ENCODE results near the gene SIT1. TPM values are rescaled to one million over a fixed set of nuclear protein-coding genes. Genes with fewer than 3 reads are reported as not detected.
"Not testable (repeated sequence)": the region's sequence is repeated elsewhere in the genome, so short reads cannot be mapped to it uniquely, and the experiment has no call there.

SIT1 gene
- total RNA-seq, 1 donor = 0.36 TPM

GRCh38 chr9:35646153-35646532 is 4.6 kb downstream of the SIT1 start:
- no peak for TF ChIP-seq CTCF (IDR thresholded peaks at IDR 0.05; ENCODE audit: extremely low read depth, low read depth, low read length)
- Histone ChIP-seq H4K20me1 (ENCODE audit: insufficient read depth, low read length) (no peaks in the 10 kb centered on the region), H3K4me3 (ENCODE audit: insufficient read depth, low read length) (peak overlapping the region; percentile 76), H3K36me3 (ENCODE audit: insufficient read depth, low read length) (no peaks in the 10 kb centered on the region), H3K27me3 (ENCODE audit: insufficient read depth, low read length) (no peaks in the 10 kb centered on the region), H2AFZ (ENCODE audit: low read length) (peak overlapping the region; percentile 80), H3K9me3 (ENCODE audit: low read depth, low read length) (no peaks in the 10 kb centered on the region), H3K4me1 (ENCODE audit: insufficient read depth, low read length) (peaks cover 55% of the 10 kb centered on the region), H3K4me2 (ENCODE audit: insufficient read depth, low read length) (peak overlapping the region; percentile 89), H3K79me2 (ENCODE audit: insufficient read depth, low read length) (no peaks in the 10 kb centered on the region), H3K27ac (ENCODE audit: low read depth, low read length) (peak overlapping the region; percentile 95)
- no peak for DNase-seq (ENCODE audit: insufficient read length, low spot score, missing footprints)

GRCh38 chr9:35645736-35646135 is 5.0 kb downstream of the SIT1 start:
- H3K4me2 ChIP-seq (ENCODE audit: insufficient read depth, low read length) = peak overlapping the region; percentile 89

DNA sequence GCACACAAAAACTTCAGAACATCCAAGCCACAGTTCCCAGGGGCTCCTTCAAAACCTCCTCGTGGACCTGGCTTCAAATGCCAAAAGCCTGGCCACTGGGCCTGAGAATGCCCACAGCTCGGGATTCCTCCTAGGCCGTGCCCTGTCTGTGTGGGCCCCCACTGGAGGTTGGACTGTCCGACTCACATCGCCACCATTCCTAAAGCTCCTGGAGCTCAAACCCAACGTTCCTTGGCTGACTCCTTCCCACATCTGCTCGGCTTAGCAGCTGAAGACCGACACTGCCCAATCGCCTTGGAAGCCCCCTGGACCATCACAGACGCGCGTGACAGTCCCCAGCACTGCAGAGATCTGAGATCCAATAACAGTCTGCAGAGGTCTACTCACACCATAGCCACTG is 7.7 kb downstream of the SIT1 start:
- Histone ChIP-seq H3K9me3 (ENCODE audit: low read depth, low read length) (no peaks in the 10 kb centered on the region), H3K27me3 (ENCODE audit: insufficient read depth, low read length) (no peaks in the 10 kb centered on the region), H4K20me1 (ENCODE audit: insufficient read depth, low read length) (no peaks in the 10 kb centered on the region), H3K79me2 (ENCODE audit: insufficient read depth, low read length) (no peaks in the 10 kb centered on the region), H3K4me2 (ENCODE audit: insufficient read depth, low read length) (no peak overlapping the region), H3K4me3 (ENCODE audit: insufficient read depth, low read length) (no peak overlapping the region), H3K27ac (ENCODE audit: low read depth, low read length) (no peak overlapping the region), H3K4me1 (ENCODE audit: insufficient read depth, low read length) (peaks cover 32% of the 10 kb centered on the region), H2AFZ (ENCODE audit: low read length) (no peak overlapping the region), H3K36me3 (ENCODE audit: insufficient read depth, low read length) (no peaks in the 10 kb centered on the region)
- TF ChIP-seq CTCF (IDR thresholded peaks at IDR 0.05; ENCODE audit: extremely low read depth, low read depth, low read length) = no peak
- DNase-seq (ENCODE audit: insufficient read length, low spot score, missing footprints) = no peak

More at GRCh38 chr9:35645736-35646135, 5.0 kb downstream of the SIT1 start:
- not testable (repeated sequence) for H3K79me2 ChIP-seq (ENCODE audit: insufficient read depth, low read length); H3K36me3 ChIP-seq (ENCODE audit: insufficient read depth, low read length); DNase-seq (ENCODE audit: insufficient read length, low spot score, missing footprints); H4K20me1 ChIP-seq (ENCODE audit: insufficient read depth, low read length); H3K27me3 ChIP-seq (ENCODE audit: insufficient read depth, low read length); H3K9me3 ChIP-seq (ENCODE audit: low read depth, low read length); H2AFZ ChIP-seq (ENCODE audit: low read length)
- H3K4me3 ChIP-seq (ENCODE audit: insufficient read depth, low read length) = peak overlapping the region; percentile 76
- peak overlapping the region; percentile 95 for H3K27ac ChIP-seq (ENCODE audit: low read depth, low read length)
- peaks cover 55% of the 10 kb centered on the region for H3K4me1 ChIP-seq (ENCODE audit: insufficient read depth, low read length)

GRCh38 chr9:35641478-35641877 is 9.3 kb downstream of the SIT1 start:
- H3K4me2 ChIP-seq (ENCODE audit: insufficient read depth, low read length); H3K27ac ChIP-seq (ENCODE audit: low read depth, low read length); H3K36me3 ChIP-seq (ENCODE audit: insufficient read depth, low read length); H3K79me2 ChIP-seq (ENCODE audit: insufficient read depth, low read length); DNase-seq (ENCODE audit: insufficient read length, low spot score, missing footprints); H3K4me3 ChIP-seq (ENCODE audit: insufficient read depth, low read length); H3K9me3 ChIP-seq (ENCODE audit: low read depth, low read length); H2AFZ ChIP-seq (ENCODE audit: low read length); H3K27me3 ChIP-seq (ENCODE audit: insufficient read depth, low read length); H4K20me1 ChIP-seq (ENCODE audit: insufficient read depth, low read length): not testable (repeated sequence)
- H3K4me1 ChIP-seq (ENCODE audit: insufficient read depth, low read length) = peaks cover 28% of the 10 kb centered on the region

- not testable (repeated sequence) for DNase-seq (ENCODE audit: insufficient read length, low spot score, missing footprints); H3K36me3 ChIP-seq (ENCODE audit: insufficient read depth, low read length); H3K79me2 ChIP-seq (ENCODE audit: insufficient read depth, low read length); H3K4me3 ChIP-seq (ENCODE audit: insufficient read depth, low read length); H4K20me1 ChIP-seq (ENCODE audit: insufficient read depth, low read length); H3K27me3 ChIP-seq (ENCODE audit: insufficient read depth, low read length); H3K4me2 ChIP-seq (ENCODE audit: insufficient read depth, low read length); H3K27ac ChIP-seq (ENCODE audit: low read depth, low read length); H2AFZ ChIP-seq (ENCODE audit: low read length); H3K9me3 ChIP-seq (ENCODE audit: low read depth, low read length)
- H3K4me1 ChIP-seq (ENCODE audit: insufficient read depth, low read length) = peaks cover 23% of the 10 kb centered on the region
Measured at GRCh38 chr9:35640431-35640830, 10.3 kb downstream of the SIT1 start.
